ENCODE data around the gene RAB3GAP2. TPM values are rescaled to one million over a fixed set of nuclear protein-coding genes. Genes with fewer than 3 reads are reported as not detected.
"Not testable (repeated sequence)": the region's sequence is repeated elsewhere in the genome, so short reads cannot be mapped to it uniquely, and the experiment has no call there.

Gene RAB3GAP2
- total RNA-seq, 3 donors from 2014 or later, result 27.9 to 35.0 (median 31.1) TPM

- no peaks in the 10 kb centered on the region for H3K9me3 ChIP-seq
- H3K36me3 ChIP-seq (ENCODE audit: low read depth), result no peaks in the 10 kb centered on the region
- DNase-seq (no peak), ATAC-seq (no peak)
- TF ChIP-seq CTCF (IDR thresholded peaks at IDR 0.05), result no peak
- no peak overlapping the region for H3K4me3 ChIP-seq
- no peaks in the 10 kb centered on the region for H3K4me1 ChIP-seq (ENCODE audit: low read depth)
- intact Hi-C loops (cut with DNase I, micrococcal nuclease), result no loop called here
Measured at GRCh38 chr1:220184506-220184905, 87.7 kb downstream of the RAB3GAP2 start.

- no peak for ATAC-seq
- no peak for TF ChIP-seq CTCF (IDR thresholded peaks at IDR 0.05)
- no peaks in the 10 kb centered on the region for H3K36me3 ChIP-seq (ENCODE audit: low read depth)
Measured at GRCh38 chr1:220182656-220183055, 89.6 kb downstream of the RAB3GAP2 start.

GRCh38 chr1:220182111-220182510 is 90.1 kb downstream of the RAB3GAP2 start:
- no peak for ATAC-seq
- H3K4me3 ChIP-seq, result no peak overlapping the region
- TF ChIP-seq CTCF (IDR thresholded peaks at IDR 0.05), result no peak
- H3K9me3 ChIP-seq, result no peaks in the 10 kb centered on the region
- no peaks in the 10 kb centered on the region for H3K36me3 ChIP-seq (ENCODE audit: low read depth)
- H3K4me1 ChIP-seq (ENCODE audit: low read depth), result no peaks in the 10 kb centered on the region
- intact Hi-C loops (cut with DNase I, micrococcal nuclease), result no loop called here
- DNase-seq, result no peak

More at GRCh38 chr1:220182656-220183055, 89.6 kb downstream of the RAB3GAP2 start:
- intact Hi-C loops (cut with DNase I, micrococcal nuclease), result no loop called here
- no peaks in the 10 kb centered on the region for H3K4me1 ChIP-seq (ENCODE audit: low read depth)
- H3K4me3 ChIP-seq, result no peak overlapping the region
- H3K9me3 ChIP-seq, result no peaks in the 10 kb centered on the region
- DNase-seq, result no peak

- DNase-seq (no peak), ATAC-seq (no peak)
- no peaks in the 10 kb centered on the region for H3K36me3 ChIP-seq (ENCODE audit: low read depth)
- intact Hi-C loops (cut with DNase I, micrococcal nuclease), result no loop called here
- TF ChIP-seq CTCF (IDR thresholded peaks at IDR 0.05), result no peak
- H3K4me1 ChIP-seq (ENCODE audit: low read depth), result no peaks in the 10 kb centered on the region
- H3K4me3 ChIP-seq, result no peak overlapping the region
- no peaks in the 10 kb centered on the region for H3K9me3 ChIP-seq
Measured at GRCh38 chr1:220176540-220176939, 95.7 kb downstream of the RAB3GAP2 start.

GRCh38 chr1:220170836-220171526 is 101.3 kb downstream of the RAB3GAP2 start:
- intact Hi-C loops (cut with DNase I, micrococcal nuclease), result no loop called here
- TF ChIP-seq CTCF (IDR thresholded peaks at IDR 0.05), result no peak
- H3K36me3 ChIP-seq (ENCODE audit: low read depth), result no peaks in the 10 kb centered on the region
- ATAC-seq (no peak), DNase-seq (no peak)
- no peaks in the 10 kb centered on the region for H3K4me1 ChIP-seq (ENCODE audit: low read depth)
- no peaks in the 10 kb centered on the region for H3K9me3 ChIP-seq
- H3K4me3 ChIP-seq, result no peak overlapping the region

DNA sequence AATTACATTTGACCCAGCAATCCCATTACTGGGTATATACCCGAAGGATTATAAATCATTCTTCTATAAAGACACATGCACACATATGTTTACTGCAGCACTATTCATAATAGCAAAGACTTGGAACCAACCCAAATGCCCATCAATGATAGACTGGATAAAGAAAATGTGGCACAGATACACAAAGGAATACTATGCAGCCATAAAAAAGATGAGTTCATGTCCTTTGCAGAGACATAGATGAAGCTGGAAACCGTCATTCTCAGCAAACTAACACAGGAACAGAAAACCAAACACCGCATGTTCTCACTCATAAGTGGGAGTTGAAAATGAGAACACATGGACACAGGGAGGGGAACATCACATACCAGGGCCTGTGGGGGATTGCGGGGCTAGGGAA is 102.4 kb downstream of the RAB3GAP2 start:
- DNase-seq; H3K4me1 ChIP-seq (ENCODE audit: low read depth); H3K4me3 ChIP-seq; H3K36me3 ChIP-seq (ENCODE audit: low read depth); intact Hi-C loops (cut with DNase I, micrococcal nuclease); H3K9me3 ChIP-seq; ATAC-seq: not testable (repeated sequence)
